Measurements from ENCODE around the gene CALD1. TPM values are rescaled to one million over a fixed set of nuclear protein-coding genes. Genes with fewer than 3 reads are reported as not detected.

The CALD1 gene
- total and polyA plus RNA-seq, 4 donors, result 48.0 to 226 (median 95.2) TPM

DNA sequence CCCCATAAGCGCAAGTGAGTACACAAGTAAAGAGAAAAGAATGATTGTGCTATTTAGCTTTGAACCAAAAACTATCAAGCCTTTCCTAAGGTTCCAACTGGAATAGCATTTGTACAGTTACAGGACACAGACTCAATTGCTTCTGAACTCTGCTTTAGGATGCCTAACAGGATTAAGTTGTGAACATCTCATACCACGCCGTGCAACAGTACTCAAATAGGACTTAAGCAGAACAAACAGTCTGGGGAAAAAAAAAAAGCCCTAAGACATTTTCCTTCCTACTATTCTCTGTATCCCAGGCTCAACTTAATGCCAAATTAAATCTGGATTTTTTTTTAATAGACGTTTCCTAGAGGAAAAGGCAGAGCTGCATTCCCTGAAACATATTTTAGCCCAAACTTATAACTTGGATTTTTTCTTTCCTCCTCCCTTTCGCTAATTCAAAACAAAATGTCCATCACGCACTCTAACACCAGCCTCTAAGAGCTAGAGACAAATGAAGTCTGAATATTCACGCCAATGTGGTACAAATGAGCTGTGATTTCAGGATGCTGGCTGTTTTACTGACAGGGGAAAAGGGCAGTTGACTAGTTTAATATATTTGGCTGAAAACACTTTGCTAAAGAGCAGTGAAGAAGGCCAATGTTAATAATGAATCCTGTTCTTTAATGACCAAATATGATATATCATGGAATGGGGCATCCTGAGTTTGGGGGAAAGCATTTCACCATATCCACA, 68.6 kb downstream of the CALD1 start:
- Histone ChIP-seq H3K9me3 (ENCODE audit: control insufficient read depth in 4 of 4, low read length in 3 of 4) (no peaks in the 10 kb centered on the region), H3K36me3 (ENCODE audit: control insufficient read depth in 4 of 4, insufficient read depth in 3 of 4, low read depth in 1 of 4, low read length in 3 of 4) (no peaks in the 10 kb centered on the region), H3K4me3 (ENCODE audit: low read depth in 1 of 3, low read length in 3 of 3) (no peak overlapping the region), H3K27ac (ENCODE audit: low read depth in 1 of 2, low read length in 2 of 2) (no peak overlapping the region), H3K9ac (ENCODE audit: low read depth in 1 of 2, low read length in 2 of 2) (no peak overlapping the region), H3K27me3 (ENCODE audit: control insufficient read depth in 4 of 4, insufficient read depth in 4 of 4, low read length in 3 of 4) (no peaks in the 10 kb centered on the region), H3K4me1 (ENCODE audit: control insufficient read depth in 4 of 4, insufficient read depth in 4 of 4, low read length in 3 of 4) (no peaks in the 10 kb centered on the region)
- TF ChIP-seq, protein P1, sequence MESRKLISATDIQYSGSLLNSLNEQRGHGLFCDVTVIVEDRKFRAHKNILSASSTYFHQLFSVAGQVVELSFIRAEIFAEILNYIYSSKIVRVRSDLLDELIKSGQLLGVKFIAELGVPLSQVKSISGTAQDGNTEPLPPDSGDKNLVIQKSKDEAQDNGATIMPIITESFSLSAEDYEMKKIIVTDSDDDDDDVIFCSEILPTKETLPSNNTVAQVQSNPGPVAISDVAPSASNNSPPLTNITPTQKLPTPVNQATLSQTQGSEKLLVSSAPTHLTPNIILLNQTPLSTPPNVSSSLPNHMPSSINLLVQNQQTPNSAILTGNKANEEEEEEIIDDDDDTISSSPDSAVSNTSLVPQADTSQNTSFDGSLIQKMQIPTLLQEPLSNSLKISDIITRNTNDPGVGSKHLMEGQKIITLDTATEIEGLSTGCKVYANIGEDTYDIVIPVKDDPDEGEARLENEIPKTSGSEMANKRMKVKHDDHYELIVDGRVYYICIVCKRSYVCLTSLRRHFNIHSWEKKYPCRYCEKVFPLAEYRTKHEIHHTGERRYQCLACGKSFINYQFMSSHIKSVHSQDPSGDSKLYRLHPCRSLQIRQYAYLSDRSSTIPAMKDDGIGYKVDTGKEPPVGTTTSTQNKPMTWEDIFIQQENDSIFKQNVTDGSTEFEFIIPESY (IDR thresholded peaks at IDR 0.05), result no peak
- TF ChIP-seq TAF1 (conservative IDR thresholded peaks at IDR 0.05), result no peak
- TF ChIP-seq, protein P2, sequence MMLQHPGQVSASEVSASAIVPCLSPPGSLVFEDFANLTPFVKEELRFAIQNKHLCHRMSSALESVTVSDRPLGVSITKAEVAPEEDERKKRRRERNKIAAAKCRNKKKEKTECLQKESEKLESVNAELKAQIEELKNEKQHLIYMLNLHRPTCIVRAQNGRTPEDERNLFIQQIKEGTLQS (IDR thresholded peaks at IDR 0.05), result no peak
- no peak for TF ChIP-seq SP1 (IDR thresholded peaks at IDR 0.05)
- no peak for TF ChIP-seq FOXA2 (IDR thresholded peaks at IDR 0.05)
- DNase-seq (ENCODE audit: low spot score), result no peak
- WGBS, result 87% methylated on average over 7 of the region's 7 CpGs

DNA sequence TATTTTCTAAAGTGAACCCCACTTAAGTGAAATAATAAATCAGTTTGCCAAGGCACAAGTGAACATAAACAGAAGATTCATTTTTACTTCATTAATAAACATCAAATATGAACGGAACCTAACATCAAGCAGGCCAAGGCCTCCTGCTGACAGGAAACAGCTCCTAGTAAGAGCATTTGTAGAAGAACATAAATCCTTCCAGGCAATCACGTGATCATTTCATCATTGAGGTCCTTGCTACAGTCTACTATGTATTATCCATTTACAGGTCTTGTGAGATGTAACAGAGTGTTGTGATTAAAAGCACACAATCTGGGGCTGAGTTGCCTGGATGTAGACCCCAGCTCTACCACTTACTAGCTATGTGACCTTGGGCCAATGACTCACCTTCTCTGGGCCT, 70.6 kb downstream of the CALD1 start:
- H3K4me1 ChIP-seq (ENCODE audit: control insufficient read depth in 4 of 4, insufficient read depth in 4 of 4, low read length in 3 of 4), result no peaks in the 10 kb centered on the region
- H3K9me3 ChIP-seq (ENCODE audit: control insufficient read depth in 4 of 4, low read length in 3 of 4), result no peaks in the 10 kb centered on the region
- H3K9ac ChIP-seq (ENCODE audit: low read depth in 1 of 2, low read length in 2 of 2), result no peak overlapping the region
- DNase-seq (ENCODE audit: low spot score), result no peak
- H3K27ac ChIP-seq (ENCODE audit: low read depth in 1 of 2, low read length in 2 of 2), result no peak overlapping the region
- H3K36me3 ChIP-seq (ENCODE audit: control insufficient read depth in 4 of 4, insufficient read depth in 3 of 4, low read depth in 1 of 4, low read length in 3 of 4), result no peaks in the 10 kb centered on the region
- H3K27me3 ChIP-seq (ENCODE audit: control insufficient read depth in 4 of 4, insufficient read depth in 4 of 4, low read length in 3 of 4), result no peaks in the 10 kb centered on the region
- WGBS, result 74% methylated on average over 2 of the region's 2 CpGs
- TF ChIP-seq RAD21 (IDR thresholded peaks at IDR 0.05) (no peak), GABPA (IDR thresholded peaks at IDR 0.05 in 1 of 2, conservative IDR thresholded peaks at IDR 0.05 in 1 of 2) (no peak), SP1 (IDR thresholded peaks at IDR 0.05) (no peak), EGR1 (IDR thresholded peaks at IDR 0.05; ENCODE audit: low read depth in 2 of 2) (no peak), FOXA2 (IDR thresholded peaks at IDR 0.05) (no peak), YY1 (IDR thresholded peaks at IDR 0.05) (no peak)
- TF ChIP-seq, protein P2 (IDR thresholded peaks at IDR 0.05), result no peak
- TF ChIP-seq, protein P1 (IDR thresholded peaks at IDR 0.05), result no peak
- TF ChIP-seq, protein P3, sequence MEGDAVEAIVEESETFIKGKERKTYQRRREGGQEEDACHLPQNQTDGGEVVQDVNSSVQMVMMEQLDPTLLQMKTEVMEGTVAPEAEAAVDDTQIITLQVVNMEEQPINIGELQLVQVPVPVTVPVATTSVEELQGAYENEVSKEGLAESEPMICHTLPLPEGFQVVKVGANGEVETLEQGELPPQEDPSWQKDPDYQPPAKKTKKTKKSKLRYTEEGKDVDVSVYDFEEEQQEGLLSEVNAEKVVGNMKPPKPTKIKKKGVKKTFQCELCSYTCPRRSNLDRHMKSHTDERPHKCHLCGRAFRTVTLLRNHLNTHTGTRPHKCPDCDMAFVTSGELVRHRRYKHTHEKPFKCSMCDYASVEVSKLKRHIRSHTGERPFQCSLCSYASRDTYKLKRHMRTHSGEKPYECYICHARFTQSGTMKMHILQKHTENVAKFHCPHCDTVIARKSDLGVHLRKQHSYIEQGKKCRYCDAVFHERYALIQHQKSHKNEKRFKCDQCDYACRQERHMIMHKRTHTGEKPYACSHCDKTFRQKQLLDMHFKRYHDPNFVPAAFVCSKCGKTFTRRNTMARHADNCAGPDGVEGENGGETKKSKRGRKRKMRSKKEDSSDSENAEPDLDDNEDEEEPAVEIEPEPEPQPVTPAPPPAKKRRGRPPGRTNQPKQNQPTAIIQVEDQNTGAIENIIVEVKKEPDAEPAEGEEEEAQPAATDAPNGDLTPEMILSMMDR (IDR thresholded peaks at IDR 0.05; ENCODE audit: low read depth, low read length, missing input control), result no peak
- H3K4me3 ChIP-seq (ENCODE audit: low read depth in 1 of 3, low read length in 3 of 3), result no peak overlapping the region
